HL-60/S4 (cell line): ENCODE data around the gene IFFO2.

ENCODE experiments used
- in situ Hi-C: fragments of 300-500 bp; cut with MboI; formaldehyde crosslinking; loops from 2 replicates; pipeline ENCODE4 v1.14.3; 2022; ENCODE audit warnings: low sequenced_read_pairs

Gene IFFO2

GRCh38 chr1:18921516-18922251 is 34.8 kb downstream of the IFFO2 start:
- in situ Hi-C loops, result no loop called here

DNA sequence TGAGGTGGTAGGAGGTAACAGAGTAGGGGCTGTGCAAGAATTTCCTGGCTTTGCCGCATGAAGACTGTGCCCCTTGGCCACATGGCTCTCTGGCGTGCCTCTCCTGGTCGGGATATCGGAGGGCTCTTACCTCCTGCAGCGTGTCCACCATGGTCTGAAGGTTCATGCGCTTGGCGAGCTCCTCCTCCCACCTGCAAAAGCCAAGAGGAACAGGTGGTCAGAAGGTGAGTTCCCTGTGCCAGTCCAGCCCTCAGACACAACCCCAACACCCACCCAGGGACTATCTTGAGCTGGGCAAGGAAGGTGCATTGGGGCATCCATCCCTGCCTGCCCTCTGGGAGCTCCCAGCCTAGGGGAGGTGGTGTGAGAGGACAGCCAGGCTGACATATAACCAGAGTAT is 35.5 kb downstream of the IFFO2 start:
- in situ Hi-C loops, result no loop called here

- in situ Hi-C loops, result no loop called here
Measured at GRCh38 chr1:18919956-18920355, 36.5 kb downstream of the IFFO2 start.

- in situ Hi-C loops, result no loop called here
Measured at GRCh38 chr1:18919197-18919905, 37.1 kb downstream of the IFFO2 start.

- in situ Hi-C loops, result no loop called here
Measured at GRCh38 chr1:18918417-18918816, 38.1 kb downstream of the IFFO2 start.

DNA sequence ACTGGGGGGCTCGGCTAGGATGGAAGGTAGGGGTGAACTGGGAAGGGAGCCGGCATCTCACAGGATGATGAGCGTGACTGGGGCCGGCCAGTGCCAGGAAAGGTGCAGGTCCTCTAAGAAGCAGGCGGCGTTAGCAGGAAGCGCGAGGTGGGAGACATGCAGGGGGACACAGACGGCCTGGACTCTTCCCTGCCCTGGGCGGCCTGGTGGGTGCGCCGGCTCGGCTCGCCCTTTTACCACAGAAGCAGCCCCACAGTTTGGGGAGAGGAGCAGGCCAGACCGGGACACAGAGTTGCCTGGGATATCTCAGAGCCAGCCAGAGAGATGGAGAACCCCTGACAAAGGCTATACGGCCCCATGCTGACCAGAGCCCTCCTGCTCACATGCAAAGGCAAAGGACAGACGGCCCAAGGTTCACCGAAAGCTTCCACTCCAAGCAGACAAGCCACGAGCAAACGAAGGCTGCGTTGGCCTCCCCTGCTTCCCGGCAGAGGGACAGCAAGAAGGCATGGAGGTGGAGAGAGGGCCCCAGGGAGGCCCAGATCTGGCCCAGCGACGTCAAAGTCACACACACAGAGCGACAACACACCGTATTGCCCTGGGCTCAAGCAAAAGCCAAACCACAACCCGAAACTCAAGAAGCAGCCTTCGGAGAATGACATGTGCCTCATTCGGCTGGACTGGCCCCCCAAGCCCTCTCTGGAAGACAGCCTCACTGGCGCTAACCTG is 39.2 kb downstream of the IFFO2 start:
- in situ Hi-C loops, result no loop called here

GRCh38 chr1:18915341-18915740 is 41.1 kb downstream of the IFFO2 start:
- in situ Hi-C loops, result no loop called here

DNA sequence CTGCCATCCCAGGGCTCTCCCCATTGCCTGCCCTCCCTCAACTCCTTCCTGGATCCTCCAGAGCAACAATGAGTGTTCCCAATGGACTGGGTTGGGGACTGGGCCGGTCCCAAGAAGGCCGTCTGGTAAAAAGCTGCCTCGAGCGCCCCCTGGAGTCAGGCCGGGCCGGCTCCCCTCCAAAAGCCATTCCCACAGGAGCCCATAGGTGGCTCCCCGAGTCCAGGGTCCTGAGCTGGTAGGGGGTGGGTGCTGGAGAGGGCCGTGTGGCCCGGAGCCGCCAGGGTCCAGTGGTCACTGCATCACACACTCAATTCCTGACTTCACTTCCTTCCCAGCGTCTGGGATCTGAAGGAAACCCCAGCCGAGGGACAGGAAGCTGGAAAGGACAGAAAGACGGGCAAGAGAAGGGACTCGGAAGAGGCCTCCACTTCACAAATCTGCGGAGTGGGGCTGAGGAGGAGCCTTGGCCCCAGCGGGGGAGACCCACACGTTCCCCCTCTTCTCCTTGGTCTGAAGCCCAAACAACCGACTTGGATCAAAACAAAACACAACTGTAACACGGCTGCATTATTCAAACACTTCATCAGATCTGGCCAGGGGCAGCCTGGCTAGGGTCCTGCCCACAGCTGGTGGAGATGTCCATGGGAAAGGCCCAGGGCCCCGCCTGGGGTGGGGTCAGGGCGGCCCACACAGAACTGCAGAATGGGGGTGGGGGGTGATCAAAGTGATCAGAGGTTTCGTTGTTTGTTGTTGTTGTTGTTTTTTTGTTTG is 43.2 kb downstream of the IFFO2 start:
- in situ Hi-C loops, result no loop called here

DNA sequence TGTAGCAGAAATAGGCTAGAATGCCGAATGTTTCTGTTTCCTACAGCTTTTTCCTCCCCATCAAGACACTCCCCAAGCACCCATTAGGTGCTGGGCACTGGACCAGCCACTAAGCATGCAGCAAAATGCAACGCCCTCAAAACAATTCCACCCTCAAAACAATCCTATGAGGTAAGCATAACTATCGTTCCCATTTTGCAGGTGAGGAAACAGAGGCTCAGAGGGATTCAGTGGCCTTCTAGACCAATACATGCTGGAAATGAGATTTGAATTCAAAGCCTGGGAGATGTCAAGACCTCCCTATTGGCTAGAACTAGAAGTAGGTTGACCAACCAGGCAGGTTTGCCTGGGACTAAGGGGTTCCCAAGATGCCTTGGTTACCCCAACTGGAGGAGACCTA is 43.9 kb downstream of the IFFO2 start:
- in situ Hi-C loops, result no loop called here

DNA sequence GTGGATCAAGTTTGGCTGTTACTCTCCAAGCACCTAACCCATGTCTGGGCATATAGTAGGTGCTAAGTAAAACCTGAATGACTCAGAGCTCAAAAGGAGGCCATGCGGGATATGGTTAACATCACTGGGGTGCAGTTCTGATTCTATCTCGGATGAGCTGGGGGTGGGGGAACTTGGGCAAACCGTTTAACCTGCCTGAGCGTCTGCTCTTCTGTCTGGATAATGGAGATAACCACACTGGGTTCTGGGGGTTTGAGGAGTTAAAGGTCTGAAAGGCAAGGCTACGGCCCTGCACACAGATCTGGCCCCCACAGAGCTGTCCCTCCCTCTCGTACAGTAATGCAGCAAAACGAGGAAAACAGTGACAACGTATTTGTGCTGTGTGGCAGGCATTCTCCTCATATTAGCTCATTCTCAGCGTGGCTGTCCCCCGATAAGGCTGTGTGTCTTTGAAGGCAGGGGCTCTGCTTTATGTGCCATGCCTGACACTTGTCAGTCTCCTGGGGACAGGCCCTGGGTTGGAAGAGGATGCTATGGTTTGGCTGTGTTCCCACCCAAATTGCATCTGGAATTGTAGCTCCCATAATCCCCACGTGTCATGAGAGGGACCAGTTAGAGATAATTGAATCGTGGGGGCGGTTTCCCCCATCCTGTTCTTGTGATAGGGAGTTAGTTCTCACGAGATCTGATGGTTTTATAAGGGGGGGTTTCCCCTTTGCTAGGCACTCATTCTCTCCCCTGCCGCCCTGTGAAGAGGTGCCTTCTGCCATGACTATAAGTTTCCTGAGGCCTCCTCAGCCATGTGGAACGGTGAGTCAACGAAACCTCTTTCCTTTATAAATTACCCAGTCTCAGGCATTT is 47.3 kb downstream of the IFFO2 start:
- in situ Hi-C loops, result loop anchor here (10.0 kb wide), 1 partner anchor 186 kb away; no protein-coding TSS in a partner anchor

GRCh38 chr1:18907917-18908845 is 48.3 kb downstream of the IFFO2 start:
- in situ Hi-C loops, result loop anchor here (10.0 kb wide), 1 partner anchor 187 kb away; no protein-coding TSS in a partner anchor

GRCh38 chr1:18907021-18907916 is 49.2 kb downstream of the IFFO2 start:
- in situ Hi-C loops, result loop anchor here (10.0 kb wide), 1 partner anchor 188 kb away; no protein-coding TSS in a partner anchor

GRCh38 chr1:18903291-18903756 is 53.2 kb downstream of the IFFO2 start:
- in situ Hi-C loops, result loop anchor here (10.0 kb wide), 1 partner anchor 191 kb away; no protein-coding TSS in a partner anchor

DNA sequence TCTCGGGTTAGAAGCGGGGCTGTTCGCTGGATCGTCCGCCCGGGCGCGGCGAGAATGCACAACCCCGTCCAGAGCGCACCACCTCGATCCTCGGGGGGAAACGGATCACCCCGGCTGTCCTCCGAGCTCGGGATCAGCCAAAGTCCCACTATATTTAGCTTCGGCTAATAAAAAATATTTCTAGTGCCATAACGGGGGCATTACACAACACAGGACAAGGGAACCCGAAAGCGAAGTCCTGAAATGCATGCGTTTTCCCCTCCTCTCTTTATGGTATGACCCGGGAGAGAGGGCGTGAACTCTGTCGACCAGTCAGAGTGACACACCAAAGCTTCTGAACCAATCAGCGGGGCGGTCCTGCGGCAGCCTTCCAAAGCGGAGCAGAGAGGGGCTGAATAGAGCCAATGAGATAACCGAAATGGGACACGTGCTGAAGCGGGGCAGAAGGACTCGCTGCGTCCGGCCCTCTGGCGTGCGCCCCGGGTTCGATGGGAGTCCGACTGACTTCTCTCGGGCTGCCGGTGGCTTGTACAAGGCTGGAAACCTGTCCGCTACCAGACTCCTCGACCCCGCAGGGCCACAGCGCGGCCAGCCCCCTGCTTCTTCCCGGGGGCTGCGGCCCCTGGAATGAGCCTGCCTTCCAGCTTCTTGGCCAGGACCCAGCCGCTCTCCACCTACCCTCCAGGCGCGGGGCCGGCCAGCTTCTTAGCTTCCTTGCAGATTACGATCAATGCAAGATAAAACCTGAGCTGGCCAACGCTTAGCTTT is 53.8 kb downstream of the IFFO2 start, which contains the start of gene ALDH4A1:
TSS of gene ALDH4A1 (minus strand) at position 33 of the 768 bp plus-strand sequence. CDS start at position 1, 32 bp downstream.
- in situ Hi-C loops, result loop anchor here (10.0 kb wide), 1 partner anchor 192 kb away; no protein-coding TSS in a partner anchor

DNA sequence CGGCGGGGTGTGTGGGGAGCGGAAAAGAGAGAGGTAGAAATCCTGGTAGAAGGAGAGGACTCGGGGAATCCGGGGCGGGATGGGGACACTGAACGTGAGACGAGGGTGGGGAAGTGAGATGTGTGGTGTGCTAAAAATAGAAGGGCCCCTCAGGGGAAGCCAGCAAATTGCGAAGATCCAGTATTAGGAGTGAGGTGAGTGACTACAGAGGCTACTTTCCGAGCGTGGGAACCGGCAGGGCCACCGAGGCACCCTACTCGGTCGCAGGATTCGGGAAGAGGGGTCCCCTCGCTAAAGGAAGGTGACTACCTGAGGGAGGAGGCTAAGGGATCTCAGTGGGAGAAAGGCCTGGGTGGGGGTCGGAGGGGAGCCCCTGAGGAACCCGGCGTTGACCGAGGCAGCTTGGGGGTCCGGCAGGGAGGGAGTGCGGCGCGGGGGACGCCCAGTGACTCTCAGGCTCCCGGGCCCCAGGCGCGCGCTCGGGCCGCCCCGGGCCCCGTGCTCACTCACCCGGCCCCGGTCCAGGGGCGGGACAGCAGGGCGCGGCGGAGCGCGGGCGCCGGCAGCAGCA is 54.4 kb downstream of the IFFO2 start:
- in situ Hi-C loops, result loop anchor here (10.0 kb wide), 1 partner anchor 193 kb away; no protein-coding TSS in a partner anchor
